Dermis microvascular lymphatic vessel endothelial cell (primary cell): ENCODE measurements around the gene LAIR1. TPM values are rescaled to one million over a fixed set of nuclear protein-coding genes. Genes with fewer than 3 reads are reported as not detected.
"Not testable (repeated sequence)": the region's sequence is repeated elsewhere in the genome, so short reads cannot be mapped to it uniquely, and the experiment has no call there.

Experiments used
- DNase-seq, 2 donors: peaks; one replicate each; pipeline versions ENCODE4 v3.0.0 to v3.0.0-alpha.2; 2010; ENCODE audit warnings: low read depth in 2 of 2
- total RNA-seq: library from RNA; depleted of rRNA; stranded (reverse); fragments of >200 nt; gene quantifications from 2 replicates; pipeline ENCODE4 v1.2.1, GENCODE V29; 2014

The LAIR1 gene
- total RNA-seq, 1 donor from 2014 or later: not detected

DNA sequence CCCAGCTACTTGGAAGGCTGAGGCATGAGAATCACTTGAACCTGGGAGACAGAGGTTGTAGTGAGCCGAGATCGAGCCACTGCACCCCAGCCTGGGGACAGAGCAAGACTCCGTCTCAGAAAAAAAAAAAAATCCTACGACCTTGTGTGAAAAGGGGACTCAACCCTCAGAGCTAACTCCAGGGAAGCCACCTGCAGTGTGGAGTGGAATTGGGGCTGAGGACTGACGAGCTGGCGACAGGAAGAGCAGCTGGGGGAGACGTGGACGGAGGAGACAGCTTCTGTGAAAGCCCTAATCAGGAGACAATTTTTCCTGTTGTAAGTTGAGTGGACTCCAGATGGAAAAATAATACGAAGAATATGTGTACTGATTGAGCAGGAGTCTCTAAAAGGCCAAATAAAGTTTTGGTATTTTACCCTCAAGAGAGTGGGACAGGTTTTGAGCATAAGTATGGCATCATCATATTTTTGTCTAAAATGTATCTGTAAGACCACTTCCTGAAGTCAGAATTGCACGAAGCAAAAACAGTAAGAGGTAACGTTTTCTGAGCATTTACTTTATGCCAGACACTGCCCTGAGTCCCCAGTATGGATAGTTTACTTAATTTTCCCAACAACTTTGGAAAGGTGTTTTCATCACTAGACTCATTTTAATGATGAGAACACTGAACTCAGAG is 12.0 kb upstream of the LAIR1 start:
- no peak for DNase-seq

DNA sequence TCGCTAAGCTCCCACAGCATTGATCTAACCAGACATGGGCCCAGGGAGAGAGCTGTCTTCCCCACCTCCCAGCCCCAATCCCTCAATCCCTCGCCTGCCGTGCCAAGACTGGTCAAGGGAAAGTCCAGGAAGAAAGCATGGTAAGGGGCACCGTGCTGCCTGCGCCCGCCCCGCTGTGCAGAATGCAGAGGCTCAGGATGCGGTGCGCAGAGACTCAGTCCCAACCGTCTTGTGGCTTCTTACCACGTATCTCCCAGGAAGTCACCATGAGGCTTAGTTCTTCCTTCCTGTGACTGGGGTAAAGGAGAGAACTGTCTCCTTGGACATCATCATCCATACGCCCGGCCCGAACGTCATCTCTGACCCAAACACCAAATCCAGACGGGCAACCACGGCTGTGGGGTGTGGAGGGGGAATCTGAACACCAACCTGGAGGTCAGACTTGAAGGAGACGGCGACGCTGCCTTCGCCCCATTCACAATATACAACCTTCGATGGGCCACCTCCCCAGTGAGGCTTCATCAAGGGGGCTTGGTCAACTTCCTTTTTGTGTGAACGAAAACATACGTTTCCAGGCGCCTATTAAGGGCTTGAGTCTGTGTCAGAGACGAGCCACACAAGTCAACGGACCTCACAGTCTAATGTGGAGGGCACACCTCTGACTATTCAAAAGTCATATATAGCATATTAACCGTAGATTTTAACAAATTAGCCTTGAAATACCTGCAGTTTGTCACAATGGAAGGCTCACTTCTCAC is 10.6 kb upstream of the LAIR1 start:
- not testable (repeated sequence) for DNase-seq

GRCh38 chr19:54373781-54374631 is 9.3 kb upstream of the LAIR1 start:
- DNase-seq: no peak

DNA sequence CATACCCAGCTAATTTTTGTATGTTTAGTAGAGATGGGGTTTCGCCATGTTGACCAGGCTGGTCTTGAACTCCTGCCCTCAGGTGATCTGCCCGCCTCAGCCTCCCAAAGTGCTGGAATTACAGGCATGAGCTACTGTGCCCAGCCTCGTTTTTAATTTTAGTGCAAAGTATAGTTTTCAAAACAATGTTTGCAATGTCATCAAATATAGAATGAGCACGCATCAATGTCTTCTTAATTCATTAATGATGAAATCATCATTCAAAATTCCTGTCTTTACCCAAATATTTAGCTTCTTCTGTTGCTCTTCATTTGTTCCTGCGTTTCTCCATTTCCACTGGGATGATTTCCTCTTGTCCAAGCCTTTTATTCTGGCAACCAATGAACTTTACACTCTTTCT is 6.7 kb upstream of the LAIR1 start:
- not testable (repeated sequence) for DNase-seq

DNA sequence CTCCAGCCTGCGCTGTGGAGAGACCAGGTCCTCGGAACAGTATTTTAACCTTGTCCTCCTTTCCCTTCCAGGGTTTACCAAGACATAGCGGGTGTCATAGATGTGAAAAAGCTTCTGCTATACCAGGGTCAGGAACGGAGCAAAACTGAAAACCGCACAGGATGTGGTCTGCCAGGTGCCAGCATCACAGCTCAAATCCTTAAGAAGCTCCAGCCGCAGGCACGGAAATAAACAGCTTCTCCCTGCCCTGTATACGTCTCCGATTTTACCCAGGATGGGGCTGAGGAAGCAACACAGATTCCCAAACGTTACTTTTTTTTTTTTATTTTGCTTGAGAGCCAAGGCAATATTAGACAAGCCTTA is 5.7 kb upstream of the LAIR1 start:
- not testable (repeated sequence) for DNase-seq

DNA sequence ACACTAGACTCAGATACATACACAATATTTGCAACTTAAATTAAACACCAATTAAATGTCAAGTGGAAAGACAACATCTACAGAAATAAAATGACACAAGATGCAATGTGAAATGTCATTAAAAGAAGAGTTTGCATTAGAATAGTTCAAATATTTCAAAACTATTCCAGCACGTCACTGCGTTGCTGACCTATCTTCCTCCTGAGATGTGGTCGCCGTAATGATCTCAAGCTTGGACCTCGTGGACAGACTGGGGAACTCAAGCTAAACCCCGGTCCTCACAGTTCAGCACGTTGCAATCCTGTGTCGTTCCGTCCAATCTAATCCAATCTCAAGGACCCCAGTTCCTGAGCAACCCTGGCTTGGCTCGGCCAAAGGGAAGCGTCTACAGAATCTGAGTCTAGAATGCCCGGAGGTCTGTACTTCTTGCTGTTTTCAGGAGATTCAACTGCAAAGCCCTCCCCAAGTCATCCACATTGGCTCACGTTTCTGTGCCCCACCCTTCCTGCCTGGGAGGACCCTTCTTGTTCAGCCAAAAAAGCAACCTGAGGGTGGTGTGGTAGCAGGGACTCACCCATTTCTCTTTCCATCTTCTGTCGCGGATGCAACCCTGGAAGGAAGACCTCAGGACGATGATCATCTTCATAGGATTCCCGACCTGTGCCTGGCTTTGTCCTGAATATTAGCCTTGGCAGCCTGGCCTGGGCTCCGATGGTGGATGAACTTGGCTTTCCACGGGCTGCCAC is 5.1 kb upstream of the LAIR1 start:
- not testable (repeated sequence) for DNase-seq

GRCh38 chr19:54369082-54369687 is 4.5 kb upstream of the LAIR1 start:
- no peak for DNase-seq

DNA sequence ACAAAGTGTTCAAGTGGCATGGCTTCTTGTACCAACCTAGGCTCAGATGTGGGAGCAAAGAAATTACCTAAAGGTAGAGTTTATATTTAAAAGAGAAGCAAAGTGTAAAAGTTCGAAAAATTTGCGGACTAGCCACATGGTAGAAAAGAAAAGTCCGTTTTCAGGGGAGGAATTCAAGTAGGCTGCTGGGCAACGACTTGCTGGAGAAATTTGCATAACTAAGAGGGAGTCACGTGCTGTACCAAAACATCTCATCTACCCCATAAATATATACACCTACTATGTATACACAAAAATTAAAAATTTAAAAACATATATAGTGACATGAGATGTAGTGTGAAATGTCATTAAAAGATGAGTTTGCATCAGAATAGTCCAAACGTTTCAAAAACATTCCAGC is 2.1 kb upstream of the LAIR1 start:
- no peak for DNase-seq

DNA sequence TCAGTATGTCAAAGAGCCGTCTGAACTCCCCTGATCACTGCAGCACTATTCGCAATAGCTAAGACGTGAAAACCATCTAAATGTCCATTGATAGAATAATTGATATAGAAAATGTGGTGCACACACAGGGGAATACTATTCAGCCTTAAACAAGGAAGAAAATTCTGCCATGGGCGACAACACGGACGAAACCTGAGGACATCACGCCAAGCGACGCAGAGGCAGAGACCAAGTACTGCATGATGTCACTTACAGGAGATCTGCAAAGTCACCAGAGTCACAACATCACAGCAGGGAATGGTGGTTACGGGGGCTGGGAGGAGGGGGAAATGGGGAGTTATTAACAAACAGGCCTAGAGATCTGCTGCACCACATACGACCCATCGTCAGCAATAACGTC is 1.1 kb upstream of the LAIR1 start:
- not testable (repeated sequence) for DNase-seq

DNA sequence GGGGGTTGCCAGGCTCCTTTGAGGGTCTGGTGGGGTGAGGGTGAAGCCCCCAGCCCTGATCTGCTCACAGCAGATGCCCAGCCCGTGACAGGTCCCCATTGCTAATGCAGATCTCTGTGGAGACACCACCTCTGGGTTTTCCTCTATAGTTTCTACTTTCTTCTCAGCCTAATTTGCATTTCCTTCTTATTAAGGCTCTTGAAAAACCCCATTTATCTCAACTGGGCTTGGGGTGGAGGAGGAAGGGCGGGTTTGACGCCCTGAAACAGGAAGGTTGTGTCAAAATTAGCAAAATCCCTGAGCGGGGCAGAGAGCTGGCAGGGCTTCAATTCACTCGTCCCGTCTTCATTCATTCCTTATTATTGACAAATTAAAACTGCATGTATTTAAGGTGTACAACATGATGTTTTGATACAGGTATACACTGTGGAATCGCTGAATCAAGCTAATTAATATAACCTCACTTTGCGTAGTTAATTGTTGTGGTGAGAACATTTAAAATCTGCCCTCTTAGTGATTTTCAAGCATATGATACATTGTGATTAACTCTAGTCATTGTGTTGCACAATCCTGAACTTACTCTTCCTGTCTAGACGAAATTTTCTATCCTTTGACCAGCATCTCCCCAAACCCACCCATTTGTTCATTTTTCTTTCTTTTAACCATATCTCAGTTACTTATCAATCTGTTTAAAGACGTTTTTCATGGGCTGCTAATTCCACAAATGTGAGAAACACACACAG is 2.9 kb downstream of the LAIR1 start:
- DNase-seq: not testable (repeated sequence)

GRCh38 chr19:54359149-54359820 is 5.4 kb downstream of the LAIR1 start:
- DNase-seq: not testable (repeated sequence)

- DNase-seq: no peak
Measured at GRCh38 chr19:54357381-54357780, 7.3 kb downstream of the LAIR1 start.

DNA sequence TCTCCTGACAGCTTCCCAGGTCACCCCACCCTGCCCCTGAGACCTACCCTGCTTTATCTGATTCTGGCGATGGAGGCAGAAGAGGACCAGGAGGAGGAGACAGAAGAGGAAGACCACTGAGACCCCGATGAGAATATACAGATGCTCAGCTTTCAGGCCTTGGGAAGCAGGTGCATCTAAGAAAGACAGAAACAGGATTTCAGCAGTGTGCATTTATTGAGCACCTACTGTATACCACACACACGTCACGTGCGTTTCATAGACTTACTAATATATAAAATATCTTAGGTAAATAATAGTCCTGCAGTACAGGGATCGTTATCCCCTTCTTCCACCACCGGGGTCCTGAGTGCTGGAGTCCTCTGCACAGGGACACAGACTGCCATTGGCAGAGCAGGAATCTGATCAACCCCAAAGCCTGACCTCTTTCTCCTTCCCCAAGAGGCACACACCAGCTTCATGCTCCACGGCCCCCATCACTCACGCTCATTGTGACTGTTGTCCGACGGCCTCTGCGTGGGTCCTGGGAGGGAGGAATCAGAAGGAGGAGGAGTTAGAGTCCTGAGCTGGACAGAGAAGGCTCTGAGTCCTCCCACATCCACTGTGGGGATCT is 8.2 kb downstream of the LAIR1 start:
- DNase-seq: no peak

DNA sequence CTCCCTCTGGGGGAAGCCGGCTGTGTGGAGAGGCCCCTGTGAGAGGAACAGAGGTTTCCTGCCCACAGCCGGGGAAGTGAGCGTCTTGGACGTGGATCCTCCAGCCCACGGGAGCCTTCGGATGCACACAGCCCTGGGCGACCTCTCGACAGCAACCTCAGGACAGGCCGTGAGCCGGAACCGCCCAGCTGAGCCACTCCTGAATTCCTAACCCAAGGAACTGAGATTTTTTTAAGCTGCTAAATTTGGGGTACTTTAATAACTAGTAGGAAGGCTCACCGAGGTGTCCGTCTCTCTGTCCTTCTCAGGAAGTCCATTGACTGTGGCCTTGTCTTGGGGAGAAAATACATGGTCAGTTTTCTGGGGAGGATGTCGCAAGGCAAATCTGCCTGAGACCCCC is 9.1 kb downstream of the LAIR1 start:
- no peak for DNase-seq

GRCh38 chr19:54354761-54355160 is 10.0 kb downstream of the LAIR1 start:
- no peak for DNase-seq

DNA sequence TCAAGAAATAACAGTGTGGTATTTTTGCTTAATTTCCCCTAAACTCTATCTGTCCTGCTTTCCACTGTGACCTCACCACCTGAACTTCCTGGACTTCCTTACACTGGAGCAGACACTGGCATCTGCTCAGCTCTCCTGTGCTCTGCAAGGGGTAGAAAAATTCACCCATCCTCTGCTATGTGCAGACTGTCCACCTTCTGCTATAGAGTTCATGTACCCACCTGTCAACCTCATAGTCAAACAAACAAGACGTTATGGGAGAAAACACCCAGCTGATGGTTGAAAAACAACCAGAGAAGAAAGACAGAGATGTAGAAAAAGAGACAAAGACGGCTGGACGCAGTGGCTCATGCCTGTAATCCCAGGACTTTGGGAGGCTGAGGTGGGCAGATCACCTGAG is 12.2 kb downstream of the LAIR1 start:
- DNase-seq: no peak

GRCh38 chr19:54352041-54352440 is 12.7 kb downstream of the LAIR1 start:
- no peak for DNase-seq

- DNase-seq: no peak
Measured at GRCh38 chr19:54351474-54351873, 13.3 kb downstream of the LAIR1 start.

- no peak for DNase-seq
Measured at GRCh38 chr19:54345938-54346386, 18.8 kb downstream of the LAIR1 start.
